HG02642 (cell line): ENCODE results near the gene MEF2A.
A peak's percentile ranks its signal among the peaks of the same experiment; 100 is the strongest.
"Not testable (repeated sequence)": the region's sequence is repeated elsewhere in the genome, so short reads cannot be mapped to it uniquely, and the experiment has no call there.

ENCODE experiments used
- ATAC-seq: cut with Tn5 transposase; IDR thresholded peaks from one replicate; pipeline ENCODE4 v1.9.1; 2021; ENCODE audit warnings: mild to moderate bottlenecking; ENCODE audit not compliant: unreplicated experiment, poor library complexity

Gene MEF2A

GRCh38 chr15:99634576-99634975, 68.8 kb downstream of the MEF2A start:
- no peak for ATAC-seq

GRCh38 chr15:99635145-99635544, 69.4 kb downstream of the MEF2A start:
- no peak for ATAC-seq

GRCh38 chr15:99635794-99636193, 70.0 kb downstream of the MEF2A start:
- ATAC-seq, result peak; percentile 64

- ATAC-seq, result no peak
These were observed 79.2 kb downstream of the MEF2A start for GRCh38 chr15:99644913-99645542.

- no peak for ATAC-seq
These were observed 79.8 kb downstream of the MEF2A start for GRCh38 chr15:99645543-99645935.

GRCh38 chr15:99645951-99646350, 80.2 kb downstream of the MEF2A start:
- no peak for ATAC-seq

GRCh38 chr15:99651023-99651807, 85.4 kb downstream of the MEF2A start:
- ATAC-seq, result no peak

- ATAC-seq, result no peak
These were observed 90.4 kb downstream of the MEF2A start for GRCh38 chr15:99656205-99656604.

GRCh38 chr15:99657996-99658395, 92.2 kb downstream of the MEF2A start:
- no peak for ATAC-seq

- no peak for ATAC-seq
These were observed 97.1 kb downstream of the MEF2A start for GRCh38 chr15:99662903-99663302.

- ATAC-seq, result not testable (repeated sequence)
These were observed 100.3 kb downstream of the MEF2A start for GRCh38 chr15:99666073-99666472.

GRCh38 chr15:99668533-99669182, 102.9 kb downstream of the MEF2A start:
- ATAC-seq, result no peak

GRCh38 chr15:99669250-99669649, 103.5 kb downstream of the MEF2A start:
- ATAC-seq, result no peak

GRCh38 chr15:99671926-99672635, 106.3 kb downstream of the MEF2A start:
- ATAC-seq, result no peak

- no peak for ATAC-seq
These were observed 107.3 kb downstream of the MEF2A start for GRCh38 chr15:99673111-99673510.

- no peak for ATAC-seq
These were observed 108.5 kb downstream of the MEF2A start for GRCh38 chr15:99674279-99674678.

- ATAC-seq, result peak; percentile 69
These were observed 111.9 kb downstream of the MEF2A start for GRCh38 chr15:99677540-99678134.

GRCh38 chr15:99680276-99680675, 114.5 kb downstream of the MEF2A start:
- ATAC-seq, result no peak

GRCh38 chr15:99681990-99682389, 116.2 kb downstream of the MEF2A start:
- no peak for ATAC-seq

GRCh38 chr15:99682455-99682854, 116.7 kb downstream of the MEF2A start:
- no peak for ATAC-seq
